HG03558 (cell line): ENCODE measurements around the gene IL2.
A peak's percentile ranks its signal among the peaks of the same experiment; 100 is the strongest.

Source experiments
- ATAC-seq: cut with Tn5 transposase; IDR thresholded peaks from one replicate; pipeline ENCODE4 v1.9.1; 2021; ENCODE audit warnings: moderate number of reproducible peaks; ENCODE audit not compliant: unreplicated experiment; ENCODE audit errors: extremely low read depth

The IL2 gene

GRCh38 chr4:122456231-122457116 lies at the start of gene IL2:
TSS of gene IL2 (minus strand) at chr4:122456725. CDS start at chr4:122456440, 285 bp downstream.
- no peak for ATAC-seq

- ATAC-seq: no peak
These were observed 46.7 kb upstream of the IL2 start for GRCh38 chr4:122503214-122503613.

DNA sequence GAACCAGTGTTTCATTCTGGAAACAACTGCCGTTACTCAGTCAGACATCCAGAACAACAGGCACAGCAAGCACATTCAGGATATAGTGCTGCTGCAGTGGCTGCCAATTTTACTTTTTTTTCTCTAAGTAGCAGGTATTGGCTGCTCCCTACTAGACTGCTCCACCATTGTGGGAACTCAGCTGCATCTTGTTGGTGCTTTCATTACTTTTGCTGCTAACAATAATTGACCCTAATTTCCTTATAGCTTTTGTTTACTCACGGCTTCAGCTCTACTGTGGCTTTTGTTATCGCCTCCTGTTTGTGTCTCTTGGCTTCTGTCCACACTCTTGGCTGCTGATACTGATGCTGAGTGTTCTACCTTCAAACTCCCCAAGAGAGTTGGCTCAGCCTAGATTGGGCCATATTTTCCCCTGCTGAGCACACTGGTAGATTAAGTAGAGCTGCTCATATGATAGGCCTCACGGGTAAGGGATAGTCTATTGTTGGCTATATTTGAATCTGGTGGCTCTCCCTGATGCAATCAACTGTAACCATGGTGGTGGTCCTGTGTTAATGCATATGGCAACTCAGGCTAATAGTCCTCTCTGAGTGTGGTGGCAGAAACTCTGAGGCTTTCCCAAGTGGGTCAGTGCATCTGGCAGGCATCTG lies 44.5 kb upstream of the IL2 start:
- no peak for ATAC-seq

DNA sequence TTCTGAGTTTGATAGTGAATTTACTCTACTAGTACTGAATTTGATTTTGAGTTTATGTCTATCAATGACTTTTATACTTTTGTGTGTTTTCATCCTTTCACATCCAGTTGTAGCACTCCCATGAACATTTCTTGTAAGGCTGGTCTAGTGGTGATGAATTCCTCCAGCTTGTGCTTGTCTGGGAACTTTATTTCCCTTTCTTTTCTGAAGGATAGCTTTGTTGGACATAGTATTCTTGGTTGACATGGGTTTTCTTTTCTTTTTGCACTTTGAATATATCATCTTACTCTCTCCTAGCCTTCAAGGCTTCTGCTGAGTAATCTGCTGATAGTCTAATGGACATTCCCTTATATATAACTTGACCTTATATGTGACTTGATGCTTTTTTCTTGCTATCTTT lies 32.5 kb upstream of the IL2 start:
- no peak for ATAC-seq

GRCh38 chr4:122483481-122483880 lies 27.0 kb upstream of the IL2 start:
- no peak for ATAC-seq

- ATAC-seq: no peak
These were observed 25.4 kb upstream of the IL2 start for GRCh38 chr4:122481766-122482405.

DNA sequence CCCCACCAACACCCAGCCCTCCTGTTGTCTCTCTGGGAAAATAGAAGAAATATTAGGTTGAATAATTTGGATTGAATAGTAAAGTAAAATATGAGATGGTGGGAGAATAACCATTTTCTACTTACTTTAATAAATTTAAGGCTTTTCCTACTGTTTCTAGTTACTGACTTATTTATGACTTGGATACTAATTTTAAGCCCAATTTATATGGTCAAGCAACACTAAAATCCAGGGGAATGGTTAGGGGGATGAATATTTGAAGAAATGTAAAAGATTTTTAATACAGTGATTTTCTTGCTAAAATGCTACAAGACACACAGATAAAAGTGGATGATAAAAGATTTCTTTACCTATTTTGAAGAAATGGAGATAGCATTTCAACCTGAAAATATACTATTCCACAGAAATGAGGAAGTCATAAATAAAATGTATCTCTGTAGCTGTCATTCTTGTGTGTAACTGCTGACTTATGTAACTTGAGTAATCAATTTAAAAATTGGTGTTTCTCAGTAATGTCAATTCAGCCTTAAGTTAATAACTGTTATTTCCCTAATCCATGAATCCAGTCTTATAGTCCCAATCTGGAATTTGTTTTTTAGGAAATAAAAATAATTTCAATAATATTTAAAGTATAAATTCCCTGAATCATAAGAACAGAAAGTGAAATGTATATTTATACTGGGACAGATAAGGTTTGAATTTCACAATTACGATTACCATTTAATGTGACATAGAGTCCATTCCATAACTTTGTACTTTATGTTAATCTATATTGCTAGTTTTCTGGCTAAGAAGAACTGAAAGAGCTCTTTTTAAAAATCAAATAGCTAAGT lies 24.3 kb upstream of the IL2 start:
- ATAC-seq: no peak

- no peak for ATAC-seq
These were observed 23.5 kb upstream of the IL2 start for GRCh38 chr4:122479935-122480416.

DNA sequence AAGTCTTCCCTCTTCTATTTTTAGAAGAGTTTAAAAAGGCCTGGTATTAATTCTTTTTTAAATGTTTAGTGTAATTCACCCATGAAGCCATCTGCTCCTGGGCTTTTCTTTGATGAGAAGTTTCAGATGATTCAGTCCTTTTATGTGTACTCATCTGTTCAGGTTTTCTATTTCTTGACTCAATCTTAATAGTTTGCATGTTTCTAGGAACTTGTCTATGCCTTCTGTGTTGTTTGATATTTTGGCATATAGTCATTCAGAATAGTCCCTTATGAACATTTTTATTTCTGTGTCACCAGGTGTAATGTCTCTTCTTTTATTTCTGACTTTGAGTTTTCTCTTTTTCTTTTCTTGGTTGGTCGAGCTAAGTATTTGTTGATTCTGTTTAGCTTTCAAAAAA lies 20.2 kb upstream of the IL2 start:
- ATAC-seq: no peak

DNA sequence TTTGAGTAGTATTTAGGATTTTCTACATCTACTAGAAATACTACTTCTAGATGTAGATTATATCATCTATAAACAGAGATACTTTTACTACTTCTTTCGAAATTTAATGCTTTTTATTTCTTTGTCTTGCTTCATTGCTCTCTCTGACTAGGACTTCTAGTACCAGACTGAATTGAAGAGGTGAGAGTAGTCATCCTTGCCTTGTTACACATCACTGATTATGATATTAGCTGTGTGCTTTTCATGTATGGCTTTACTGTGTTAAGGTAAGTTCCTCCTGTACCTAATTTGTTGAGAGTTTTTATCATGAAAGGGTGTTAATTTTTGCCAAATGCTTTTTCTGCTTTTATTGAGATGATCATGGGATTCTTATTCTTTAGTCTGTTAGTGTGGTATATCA lies 19.6 kb upstream of the IL2 start:
- ATAC-seq: no peak

- ATAC-seq: no peak
These were observed 18.7 kb upstream of the IL2 start for GRCh38 chr4:122475233-122475632.

DNA sequence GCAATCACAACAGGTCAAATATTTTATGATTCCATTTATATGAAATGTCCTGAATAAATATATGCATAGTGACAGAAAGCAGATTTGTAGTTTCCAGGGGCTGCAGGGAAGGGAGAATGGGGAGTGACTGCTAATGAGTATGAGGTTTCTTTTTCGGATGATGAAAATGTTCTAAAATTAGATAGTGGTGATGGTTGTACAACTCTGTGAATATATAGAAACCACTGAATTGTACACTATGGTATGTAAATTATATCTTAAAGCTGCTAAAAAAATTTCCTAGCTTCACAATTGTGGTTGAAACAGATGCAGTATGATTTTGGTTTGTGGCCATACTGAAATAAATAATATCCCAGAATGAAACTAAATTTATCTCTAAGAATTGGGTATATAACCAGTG lies 12.9 kb upstream of the IL2 start:
- no peak for ATAC-seq

DNA sequence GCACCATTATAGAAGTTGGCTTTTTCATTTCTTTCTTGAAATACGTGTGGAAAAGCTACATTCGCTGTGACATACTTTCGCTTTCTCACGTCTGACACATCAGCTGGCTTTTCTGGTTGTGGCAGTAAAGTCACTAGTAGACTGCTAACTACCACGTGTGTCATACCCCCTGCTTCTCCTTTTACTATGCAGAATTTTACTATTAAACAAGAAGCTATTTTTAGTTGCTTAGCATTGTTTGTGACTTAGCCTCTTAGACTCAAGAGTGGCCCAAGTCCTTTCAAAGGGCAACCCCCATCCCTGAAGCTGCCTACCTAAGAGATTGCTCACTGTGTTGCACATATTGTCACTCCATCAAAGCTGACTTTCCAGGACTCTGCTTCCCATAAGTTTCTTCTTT lies 2.1 kb upstream of the IL2 start:
- ATAC-seq: peak; percentile 59

GRCh38 chr4:122453384-122453995 lies 3.0 kb downstream of the IL2 start:
- no peak for ATAC-seq

- no peak for ATAC-seq
These were observed 5.7 kb downstream of the IL2 start for GRCh38 chr4:122450847-122451246.

- ATAC-seq: no peak
These were observed 22.2 kb downstream of the IL2 start for GRCh38 chr4:122434285-122434684.

- no peak for ATAC-seq
These were observed 25.2 kb downstream of the IL2 start for GRCh38 chr4:122431351-122431750.

DNA sequence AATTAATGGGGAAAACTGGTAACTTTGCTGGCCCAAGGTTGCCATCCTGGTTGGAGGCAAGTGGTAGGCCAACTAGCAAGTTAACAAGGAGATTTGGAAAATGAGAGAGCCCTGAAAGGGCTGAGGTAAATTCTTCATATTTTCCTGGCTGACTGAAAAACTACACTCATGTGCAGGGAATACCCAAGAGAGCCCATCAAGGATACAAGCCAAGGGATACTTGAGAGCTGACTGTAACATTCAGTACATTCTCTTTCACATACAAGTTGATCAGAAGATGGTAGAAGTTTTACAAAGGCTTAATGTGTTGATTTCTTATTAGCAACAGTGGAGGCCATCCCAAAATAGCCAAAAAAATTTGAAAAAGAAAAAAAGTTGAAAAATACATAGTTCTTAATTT lies 33.3 kb downstream of the IL2 start:
- ATAC-seq: no peak

GRCh38 chr4:122412547-122412946 lies 44.0 kb downstream of the IL2 start:
- ATAC-seq: no peak

- no peak for ATAC-seq
These were observed 52.7 kb downstream of the IL2 start for GRCh38 chr4:122403861-122404260.
